ENCODE results near the gene SLIT3.

The SLIT3 gene

GRCh38 chr5:169097374-169098326, 203.3 kb downstream of the SLIT3 start (continued):
- TF ChIP-seq PATZ1 (tag by site-specific recombination; IDR thresholded peaks at IDR 0.05) (peak; percentile 58; the same call in 1 of the 2 replicates), ZNF404 (tag by site-specific recombination; IDR thresholded peaks at IDR 0.05) (no peak), PRDM4 (tag by site-specific recombination; IDR thresholded peaks at IDR 0.05) (peak; percentile 54), ZNF394 (tag by site-specific recombination; IDR thresholded peaks at IDR 0.05; ENCODE audit: borderline replicate concordance) (no peak), ZBTB7A (tag by site-specific recombination; IDR thresholded peaks at IDR 0.05; ENCODE audit: low read depth) (no peak), OSR2 (tag by site-specific recombination; IDR thresholded peaks at IDR 0.05) (peak; percentile 83), GLI4 (tag by site-specific recombination; IDR thresholded peaks at IDR 0.05) (no peak), ZSCAN30 (tag by site-specific recombination; IDR thresholded peaks at IDR 0.05) (peak; percentile 64; the same call in 1 of the 2 replicates), OVOL3 (tag by site-specific recombination; IDR thresholded peaks at IDR 0.05) (no peak), ZNF670 (tag by site-specific recombination; IDR thresholded peaks at IDR 0.05; ENCODE audit: low read depth) (no peak), ZNF37A (tag by site-specific recombination; IDR thresholded peaks at IDR 0.05) (no peak), ZBTB1 (tag by site-specific recombination; IDR thresholded peaks at IDR 0.05) (peak; percentile 79; the same call in 1 of the 2 replicates), MEIS1 (CRISPR knock-in tag; IDR thresholded peaks at IDR 0.05; ENCODE audit: borderline replicate concordance) (no peak), FEZF1 (tag by site-specific recombination; IDR thresholded peaks at IDR 0.05) (peak; percentile 45; the same call in 1 of the 2 replicates), ZNF416 (tag by site-specific recombination; IDR thresholded peaks at IDR 0.05) (no peak), PRDM1 (tag by site-specific recombination; IDR thresholded peaks at IDR 0.05) (peak; percentile 99), ZNF302 (tag by site-specific recombination; IDR thresholded peaks at IDR 0.05; ENCODE audit: low read depth) (no peak), ZNF366 (tag by site-specific recombination; conservative IDR thresholded peaks at IDR 0.05) (peak; percentile 98), ZNF157 (tag by site-specific recombination; IDR thresholded peaks at IDR 0.05) (no peak), ZNF660 (tag by site-specific recombination; IDR thresholded peaks at IDR 0.05) (no peak; the same call in 1 of the 2 replicates), ZNF560 (tag by site-specific recombination; IDR thresholded peaks at IDR 0.05; ENCODE audit: borderline replicate concordance) (no peak), GFI1B (tag by site-specific recombination; IDR thresholded peaks at IDR 0.05) (no peak), SP2 (tag by site-specific recombination; IDR thresholded peaks at IDR 0.05) (no peak), ZBTB26 (tag by site-specific recombination; optimal IDR thresholded peaks at IDR 0.05) (no peak), ZNF549 (tag by site-specific recombination; IDR thresholded peaks at IDR 0.05) (no peak), ZNF514 (tag by site-specific recombination; IDR thresholded peaks at IDR 0.05) (no peak)
- TF ChIP-seq, protein P1, sequence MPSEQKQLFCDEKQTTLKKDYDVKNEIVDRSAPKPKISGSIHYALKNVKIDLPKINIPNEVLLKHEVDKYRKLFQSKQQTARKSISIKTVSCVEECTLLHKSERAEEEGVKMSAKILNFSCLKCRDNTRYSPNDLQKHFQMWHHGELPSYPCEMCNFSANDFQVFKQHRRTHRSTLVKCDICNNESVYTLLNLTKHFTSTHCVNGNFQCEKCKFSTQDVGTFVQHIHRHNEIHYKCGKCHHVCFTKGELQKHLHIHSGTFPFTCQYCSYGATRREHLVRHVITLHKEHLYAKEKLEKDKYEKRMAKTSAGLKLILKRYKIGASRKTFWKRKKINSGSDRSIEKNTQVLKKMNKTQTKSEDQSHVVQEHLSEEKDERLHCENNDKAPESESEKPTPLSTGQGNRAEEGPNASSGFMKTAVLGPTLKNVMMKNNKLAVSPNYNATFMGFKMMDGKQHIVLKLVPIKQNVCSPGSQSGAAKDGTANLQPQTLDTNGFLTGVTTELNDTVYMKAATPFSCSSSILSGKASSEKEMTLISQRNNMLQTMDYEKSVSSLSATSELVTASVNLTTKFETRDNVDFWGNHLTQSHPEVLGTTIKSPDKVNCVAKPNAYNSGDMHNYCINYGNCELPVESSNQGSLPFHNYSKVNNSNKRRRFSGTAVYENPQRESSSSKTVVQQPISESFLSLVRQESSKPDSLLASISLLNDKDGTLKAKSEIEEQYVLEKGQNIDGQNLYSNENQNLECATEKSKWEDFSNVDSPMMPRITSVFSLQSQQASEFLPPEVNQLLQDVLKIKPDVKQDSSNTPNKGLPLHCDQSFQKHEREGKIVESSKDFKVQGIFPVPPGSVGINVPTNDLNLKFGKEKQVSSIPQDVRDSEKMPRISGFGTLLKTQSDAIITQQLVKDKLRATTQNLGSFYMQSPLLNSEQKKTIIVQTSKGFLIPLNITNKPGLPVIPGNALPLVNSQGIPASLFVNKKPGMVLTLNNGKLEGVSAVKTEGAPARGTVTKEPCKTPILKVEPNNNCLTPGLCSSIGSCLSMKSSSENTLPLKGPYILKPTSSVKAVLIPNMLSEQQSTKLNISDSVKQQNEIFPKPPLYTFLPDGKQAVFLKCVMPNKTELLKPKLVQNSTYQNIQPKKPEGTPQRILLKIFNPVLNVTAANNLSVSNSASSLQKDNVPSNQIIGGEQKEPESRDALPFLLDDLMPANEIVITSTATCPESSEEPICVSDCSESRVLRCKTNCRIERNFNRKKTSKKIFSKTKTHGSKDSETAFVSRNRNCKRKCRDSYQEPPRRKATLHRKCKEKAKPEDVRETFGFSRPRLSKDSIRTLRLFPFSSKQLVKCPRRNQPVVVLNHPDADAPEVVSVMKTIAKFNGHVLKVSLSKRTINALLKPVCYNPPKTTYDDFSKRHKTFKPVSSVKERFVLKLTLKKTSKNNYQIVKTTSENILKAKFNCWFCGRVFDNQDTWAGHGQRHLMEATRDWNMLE (tag by site-specific recombination; conservative IDR thresholded peaks at IDR 0.05; ENCODE audit: low read depth): no peak
